HG02798 (cell line): Measurements from ENCODE around the gene LRRC45.

ENCODE experiments used
- ATAC-seq: cut with Tn5 transposase; IDR thresholded peaks from one replicate; pipeline ENCODE4 v1.9.1; 2021; ENCODE audit warnings: mild to moderate bottlenecking; ENCODE audit not compliant: unreplicated experiment, poor library complexity

LRRC45 gene

DNA sequence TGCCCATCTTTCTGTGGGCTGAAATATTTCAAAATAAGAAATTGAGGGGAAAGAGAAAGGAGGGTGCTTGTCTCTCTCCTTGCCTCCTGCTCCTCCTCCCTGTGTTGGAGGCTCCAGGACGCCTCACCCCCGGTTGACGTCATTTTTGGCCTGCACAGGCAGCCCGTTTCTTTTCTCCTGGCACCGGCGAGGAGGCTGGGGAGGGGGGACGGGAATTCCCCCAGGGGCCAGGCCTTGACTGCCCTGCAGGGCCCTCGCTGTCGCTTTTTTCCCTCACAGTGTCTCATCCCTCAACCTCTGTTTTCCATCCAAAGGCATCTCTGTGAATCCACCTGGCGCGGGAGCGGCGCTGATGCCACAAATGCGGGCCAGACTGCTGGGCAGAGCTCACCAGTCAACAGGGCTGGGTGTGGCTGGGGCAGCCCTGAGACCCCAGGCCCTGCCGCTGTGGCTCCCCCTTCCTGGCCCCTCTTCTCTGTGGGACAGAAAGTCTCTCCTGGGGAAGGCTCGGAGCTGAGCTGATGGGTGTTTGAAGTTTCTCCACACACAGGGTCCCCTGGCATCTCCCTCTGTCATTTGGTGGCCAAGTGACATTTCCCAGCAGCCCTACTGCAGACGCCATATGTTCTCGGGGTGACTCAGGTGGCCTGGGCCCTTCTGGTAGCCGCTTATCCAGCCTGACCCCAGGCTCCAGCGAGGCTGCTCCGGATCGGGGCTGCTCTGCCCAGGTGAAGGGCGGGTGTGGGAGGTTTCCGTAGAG lies 16.5 kb upstream of the LRRC45 start:
- no peak for ATAC-seq

DNA sequence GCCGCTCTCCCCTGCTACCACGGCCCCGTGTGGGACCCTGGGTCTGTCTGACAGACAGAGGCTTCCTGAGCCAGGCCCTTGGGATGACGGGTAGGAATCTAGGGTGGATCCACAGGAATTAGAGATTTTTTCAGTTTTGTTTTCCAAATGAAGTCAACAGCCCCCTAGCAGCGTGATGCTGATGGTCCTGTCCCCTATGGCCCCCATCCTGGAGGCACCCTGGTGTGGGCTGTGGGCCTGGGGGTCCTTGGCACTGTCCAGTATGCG lies 15.9 kb upstream of the LRRC45 start:
- no peak for ATAC-seq

GRCh38 chr17:82007495-82008257 lies 15.4 kb upstream of the LRRC45 start:
- no peak for ATAC-seq

GRCh38 chr17:82008258-82008940 lies 14.7 kb upstream of the LRRC45 start:
- ATAC-seq = no peak

- no peak for ATAC-seq
Measured at GRCh38 chr17:82008941-82009405, 14.1 kb upstream of the LRRC45 start.

DNA sequence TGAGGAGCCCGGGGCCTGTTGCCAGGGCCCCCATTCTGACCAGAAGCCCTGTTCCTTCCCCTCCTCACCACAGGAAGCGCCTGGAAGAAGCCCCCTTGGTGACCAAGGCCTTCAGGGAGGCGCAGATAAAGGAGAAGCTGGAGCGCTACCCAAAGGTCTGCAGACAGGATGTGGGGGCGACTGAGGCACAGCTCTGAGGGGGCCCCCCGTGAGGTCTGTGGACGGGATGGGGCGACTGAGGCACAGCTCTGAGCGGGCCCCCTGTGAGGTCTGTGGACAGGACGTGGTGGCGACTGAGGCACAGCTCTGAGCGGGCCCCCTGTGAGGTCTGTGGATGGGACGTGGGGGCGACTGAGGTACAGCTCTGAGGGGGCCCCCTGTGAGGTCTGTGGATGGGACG lies 13.7 kb upstream of the LRRC45 start:
- ATAC-seq = no peak

DNA sequence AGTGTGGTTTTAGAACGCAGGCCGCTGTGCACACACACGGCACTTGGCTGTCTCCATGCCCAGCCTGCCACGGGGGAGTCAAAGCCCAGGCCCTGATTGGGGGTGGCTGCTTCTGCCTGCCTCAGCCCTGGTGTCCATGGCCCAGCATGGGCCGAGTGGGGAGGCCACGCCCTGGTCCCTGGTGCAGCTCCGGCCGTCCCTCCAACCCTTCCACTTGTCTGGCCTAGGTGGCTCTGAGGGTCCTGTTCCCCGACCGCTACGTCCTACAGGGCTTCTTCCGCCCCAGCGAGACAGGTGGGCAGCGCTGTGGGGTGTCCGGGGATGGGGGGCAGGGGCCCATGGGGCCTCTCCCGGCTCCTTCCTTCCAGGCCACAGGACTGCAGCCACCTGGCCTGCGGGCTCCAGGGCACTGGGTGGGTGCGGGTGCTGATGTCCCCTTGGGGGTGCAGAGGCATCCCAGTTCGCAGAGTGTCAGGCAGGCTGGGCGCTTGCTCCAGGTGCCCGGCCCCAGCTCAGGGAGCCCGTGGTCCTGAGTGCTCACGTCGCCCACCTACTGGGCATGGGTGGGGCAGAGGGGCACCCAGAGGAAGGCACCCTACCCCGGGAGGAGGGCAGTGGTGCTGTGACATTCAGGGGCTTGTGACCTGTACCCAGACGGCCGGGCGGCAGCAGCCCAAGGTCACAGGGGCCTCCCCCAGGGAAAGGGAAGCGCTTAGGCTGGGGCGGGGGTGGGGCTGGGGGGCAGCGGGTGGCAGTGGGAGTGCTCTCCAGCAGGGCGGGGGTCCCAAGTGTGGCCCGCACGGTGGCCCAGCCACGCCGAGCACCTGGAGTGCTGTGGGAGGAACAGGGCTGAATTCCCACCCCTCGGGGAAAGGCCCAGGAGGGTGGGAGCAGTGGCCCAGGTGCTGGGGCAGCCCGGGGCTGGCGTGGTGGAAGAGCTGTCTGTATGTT lies 12.3 kb upstream of the LRRC45 start:
- no peak for ATAC-seq

DNA sequence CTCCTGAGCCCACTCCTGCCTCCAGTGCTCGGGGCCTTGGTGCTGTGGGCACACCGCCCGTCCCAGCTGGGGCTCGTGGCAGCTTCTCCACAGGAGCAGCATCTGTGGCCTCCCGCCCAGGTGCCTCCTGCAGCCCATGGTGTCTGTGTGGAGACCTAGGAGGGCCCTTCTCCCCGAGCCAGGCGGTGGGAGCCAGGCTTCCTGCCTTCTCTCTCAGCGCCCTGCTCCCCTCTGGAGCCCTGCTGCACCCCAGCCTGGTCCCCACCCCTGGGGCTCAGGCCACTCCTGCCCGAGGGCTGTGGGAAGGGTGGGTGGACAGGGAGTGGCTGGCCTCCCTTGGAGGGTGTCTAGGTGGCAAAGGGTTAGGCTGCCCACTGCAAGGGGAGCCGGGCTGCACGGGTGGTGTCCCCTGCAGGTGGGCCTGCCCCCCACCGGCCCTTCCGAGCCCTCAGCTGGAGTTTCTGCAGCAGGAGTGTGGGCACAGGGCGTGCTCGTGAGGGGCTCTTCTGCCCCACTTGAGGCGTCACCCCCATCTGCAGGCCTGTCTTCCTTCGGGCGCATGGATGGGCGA lies 11.4 kb upstream of the LRRC45 start:
- ATAC-seq = no peak

DNA sequence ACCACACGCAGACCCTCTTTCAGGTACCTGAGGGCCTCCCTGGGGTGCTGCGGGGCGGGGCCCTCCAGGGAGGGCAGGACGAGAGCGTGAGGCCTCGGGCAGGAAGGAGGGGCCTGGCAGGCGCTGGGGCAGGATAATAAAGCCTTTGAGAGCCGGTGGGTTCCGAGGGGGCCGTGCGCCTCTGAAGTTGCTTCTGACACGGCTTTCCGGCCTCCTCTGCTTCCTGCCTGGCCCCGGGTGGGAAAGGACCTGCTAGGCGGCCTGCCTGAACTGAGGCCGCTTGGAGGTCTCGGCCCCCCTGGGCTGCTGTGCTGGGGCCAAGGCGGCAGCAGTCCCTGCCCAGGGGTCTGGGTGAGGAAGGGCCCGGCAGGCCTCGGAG lies 10.9 kb upstream of the LRRC45 start:
- ATAC-seq = no peak

- ATAC-seq = no peak
Measured at GRCh38 chr17:82012640-82013295, 10.3 kb upstream of the LRRC45 start.

GRCh38 chr17:82013341-82013740 lies 9.8 kb upstream of the LRRC45 start:
- no peak for ATAC-seq

DNA sequence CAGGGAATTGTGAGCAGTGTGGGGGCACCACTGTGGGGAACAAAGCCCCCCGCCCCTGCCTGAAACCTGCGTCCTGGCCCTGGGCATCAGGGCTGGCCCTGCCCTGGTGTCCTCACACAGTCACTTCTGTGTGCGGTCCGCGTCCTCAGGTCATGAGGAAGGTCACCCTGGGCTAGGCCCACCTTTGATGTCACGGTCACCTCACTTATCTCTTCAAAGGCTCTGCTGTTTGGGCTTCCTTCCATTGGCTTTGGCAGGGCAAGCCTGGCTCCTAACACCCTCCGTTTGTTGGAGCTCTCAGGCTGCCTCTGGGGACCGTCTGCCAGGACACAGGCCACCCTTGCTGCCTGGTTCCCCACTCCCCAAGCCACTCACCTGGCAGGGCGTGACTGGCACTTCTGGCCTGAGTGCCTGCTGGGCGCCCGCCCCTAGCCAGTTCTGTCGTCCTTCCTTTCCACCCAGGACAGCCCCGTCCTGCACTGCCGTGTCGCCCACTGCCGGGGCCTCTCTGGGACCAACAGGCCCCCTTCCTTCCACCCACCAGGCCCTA lies 9.3 kb upstream of the LRRC45 start:
- no peak for ATAC-seq

- ATAC-seq = no peak
Measured at GRCh38 chr17:82014432-82014831, 8.7 kb upstream of the LRRC45 start.

DNA sequence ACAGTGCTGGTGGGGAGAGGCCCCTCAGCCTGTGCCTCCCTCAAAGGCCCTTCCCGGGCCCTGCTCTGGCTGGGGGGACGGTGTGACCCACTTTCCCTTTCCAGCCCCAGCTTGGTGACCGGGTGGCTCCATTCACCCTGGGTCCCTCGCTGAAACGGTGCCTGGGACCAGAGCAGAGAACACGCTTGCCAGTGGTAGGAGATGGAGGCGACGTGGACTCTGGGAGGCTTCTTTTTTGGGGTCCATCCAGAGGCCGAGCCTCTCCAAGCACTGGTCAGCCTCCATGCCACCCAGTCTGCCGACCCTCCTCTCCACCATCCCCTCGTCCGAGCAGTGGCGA lies 8.2 kb upstream of the LRRC45 start:
- no peak for ATAC-seq

- no peak for ATAC-seq
Measured at GRCh38 chr17:82015311-82015971, 7.7 kb upstream of the LRRC45 start.

DNA sequence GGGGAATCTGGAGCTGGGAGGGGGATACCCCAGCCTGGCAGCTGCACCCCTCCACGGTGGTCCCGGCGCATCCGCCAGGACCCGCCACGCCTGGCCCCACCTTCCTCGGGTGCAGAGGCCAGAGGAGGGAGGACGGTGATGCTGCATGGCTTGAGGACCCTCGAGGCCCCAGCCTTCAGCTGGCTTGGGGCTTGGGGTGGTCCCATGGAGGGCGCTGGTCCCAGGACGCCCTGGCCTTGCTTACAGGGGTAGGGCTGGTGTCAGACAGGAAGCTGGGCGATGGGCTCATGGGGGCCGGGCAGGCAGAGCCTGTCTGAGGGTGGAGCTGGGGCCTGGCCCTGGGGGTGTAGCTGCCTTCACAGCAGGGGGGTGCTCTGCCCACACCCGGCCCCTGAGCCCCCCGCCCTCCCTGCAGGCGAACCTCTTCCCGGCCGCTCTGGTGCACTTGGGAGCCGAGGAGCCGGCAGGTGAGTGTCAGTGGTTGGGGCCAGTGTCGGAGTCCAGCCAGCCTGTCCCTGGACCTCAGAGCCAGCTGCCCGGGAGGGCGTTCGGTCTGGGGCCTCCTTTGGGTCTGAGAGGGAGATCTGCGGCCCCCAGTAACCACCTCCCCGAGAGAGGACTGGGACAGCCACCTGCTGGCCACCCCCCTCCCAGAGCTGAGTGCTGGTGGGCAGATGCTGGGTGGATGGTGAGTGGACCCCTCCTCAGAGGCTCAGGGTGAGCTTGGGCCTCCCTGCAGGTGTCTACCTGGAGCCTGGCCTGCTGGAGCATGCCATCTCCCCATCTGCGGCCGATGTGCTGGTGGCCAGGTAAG lies 6.8 kb upstream of the LRRC45 start:
- ATAC-seq = no peak

GRCh38 chr17:82016875-82017459 lies 6.1 kb upstream of the LRRC45 start:
- no peak for ATAC-seq
